ENCODE results near the gene ARHGEF16. TPM values are rescaled to one million over a fixed set of nuclear protein-coding genes. Genes with fewer than 3 reads are reported as not detected.

The ARHGEF16 gene
- total RNA-seq, 1 experiment from 2014 or later = 17.2 TPM

DNA sequence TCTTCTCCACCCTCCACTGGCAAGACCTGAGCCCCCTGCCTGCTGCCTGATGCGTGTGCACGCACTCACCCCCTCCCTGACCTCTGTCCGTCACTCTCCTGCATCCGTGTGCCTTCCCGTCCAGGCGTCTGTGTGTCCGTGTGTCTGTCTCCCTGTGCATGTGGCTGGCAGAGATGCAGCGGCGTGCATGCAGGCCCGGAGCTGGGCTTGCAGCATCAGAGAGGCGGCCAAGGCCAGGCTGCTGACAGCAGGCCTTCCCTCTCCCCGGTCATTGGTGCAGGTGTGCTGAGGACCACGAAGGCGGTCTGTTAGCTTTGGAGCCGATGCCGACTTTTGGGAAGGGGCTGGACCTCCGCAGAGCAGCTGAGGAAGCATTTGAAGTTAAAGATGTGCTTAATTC is 22.8 kb upstream of the ARHGEF16 start:
- peak; percentile 21; the same call in 1 of the 2 replicates for ATAC-seq
- ChIA-PET POLR2A (no interaction called here), CTCF (interaction anchor here (0.6 to 2.8 kb wide), 24 partner anchors 8 to 906 kb away, joined by 3 to 22 read pairs (median 4); partner anchors contain the start of gene PANK4)
- H3K9me3 Mint-ChIP-seq = no peaks in the 10 kb centered on the region
- H3K36me3 Mint-ChIP-seq = no peaks in the 10 kb centered on the region
- peak overlapping the region; percentile 6; the same call in 1 of the 2 replicates for H3K27ac Mint-ChIP-seq
- H3K27me3 Mint-ChIP-seq (ENCODE audit: low read depth) = no peaks in the 10 kb centered on the region
- peaks cover 3% of the 10 kb centered on the region; the same call in 1 of the 2 replicates for H3K4me1 Mint-ChIP-seq
- DNase-seq (ENCODE audit: low spot score) = no peak
- no peak overlapping the region for H3K4me3 Mint-ChIP-seq
- TF ChIP-seq EMX1 (CRISPR knock-in tag; IDR thresholded peaks at IDR 0.05) (no peak), FOXJ3 (CRISPR knock-in tag; IDR thresholded peaks at IDR 0.05; ENCODE audit: borderline replicate concordance) (no peak), AR (CRISPR knock-in tag; IDR thresholded peaks at IDR 0.05) (no peak), ATF1 (CRISPR knock-in tag; IDR thresholded peaks at IDR 0.05) (no peak), RORB (CRISPR knock-in tag; IDR thresholded peaks at IDR 0.05) (no peak), ZMAT4 (CRISPR knock-in tag; IDR thresholded peaks at IDR 0.05) (no peak), CDX4 (CRISPR knock-in tag; IDR thresholded peaks at IDR 0.05; ENCODE audit: borderline replicate concordance) (no peak), ZNF138 (CRISPR knock-in tag; conservative IDR thresholded peaks at IDR 0.05) (no peak)
- TF ChIP-seq, protein P1, sequence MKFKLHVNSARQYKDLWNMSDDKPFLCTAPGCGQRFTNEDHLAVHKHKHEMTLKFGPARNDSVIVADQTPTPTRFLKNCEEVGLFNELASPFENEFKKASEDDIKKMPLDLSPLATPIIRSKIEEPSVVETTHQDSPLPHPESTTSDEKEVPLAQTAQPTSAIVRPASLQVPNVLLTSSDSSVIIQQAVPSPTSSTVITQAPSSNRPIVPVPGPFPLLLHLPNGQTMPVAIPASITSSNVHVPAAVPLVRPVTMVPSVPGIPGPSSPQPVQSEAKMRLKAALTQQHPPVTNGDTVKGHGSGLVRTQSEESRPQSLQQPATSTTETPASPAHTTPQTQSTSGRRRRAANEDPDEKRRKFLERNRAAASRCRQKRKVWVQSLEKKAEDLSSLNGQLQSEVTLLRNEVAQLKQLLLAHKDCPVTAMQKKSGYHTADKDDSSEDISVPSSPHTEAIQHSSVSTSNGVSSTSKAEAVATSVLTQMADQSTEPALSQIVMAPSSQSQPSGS (CRISPR knock-in tag; IDR thresholded peaks at IDR 0.05; ENCODE audit: borderline replicate concordance, low read depth) = no peak
- TF ChIP-seq, protein P2, sequence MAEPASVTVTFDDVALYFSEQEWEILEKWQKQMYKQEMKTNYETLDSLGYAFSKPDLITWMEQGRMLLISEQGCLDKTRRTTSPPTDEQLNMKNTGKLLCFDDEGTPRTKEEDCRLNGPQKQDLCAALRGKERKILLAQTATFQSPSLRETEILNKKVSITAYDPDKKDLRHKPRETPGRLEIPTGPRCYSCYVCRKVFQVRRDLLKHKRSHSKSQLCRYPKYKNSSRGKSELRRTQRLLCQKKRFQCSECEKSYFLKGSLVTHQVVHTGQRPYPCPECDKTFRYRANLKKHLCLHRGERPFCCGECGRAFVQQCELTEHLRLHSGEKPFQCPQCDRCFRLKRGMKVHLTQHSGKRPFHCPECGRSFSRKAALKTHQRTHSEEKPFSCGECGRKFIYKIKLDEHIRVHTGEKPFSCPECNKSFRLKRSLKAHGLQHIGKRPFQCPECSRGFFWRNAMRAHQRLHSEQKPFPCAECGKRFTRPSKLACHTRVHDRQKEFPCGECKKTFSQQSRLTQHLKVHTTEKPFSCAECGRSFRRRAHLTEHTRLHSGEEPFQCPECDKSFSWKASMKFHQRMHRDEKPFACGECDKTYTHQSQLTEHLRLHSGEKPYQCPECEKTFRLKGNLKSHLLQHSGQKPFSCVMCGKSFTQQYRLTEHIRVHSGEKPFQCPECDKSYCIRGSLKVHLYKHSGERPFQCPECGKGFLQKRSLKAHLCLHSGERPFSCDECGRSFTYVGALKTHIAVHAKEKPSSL (CRISPR knock-in tag; conservative IDR thresholded peaks at IDR 0.05) = no peak

DNA sequence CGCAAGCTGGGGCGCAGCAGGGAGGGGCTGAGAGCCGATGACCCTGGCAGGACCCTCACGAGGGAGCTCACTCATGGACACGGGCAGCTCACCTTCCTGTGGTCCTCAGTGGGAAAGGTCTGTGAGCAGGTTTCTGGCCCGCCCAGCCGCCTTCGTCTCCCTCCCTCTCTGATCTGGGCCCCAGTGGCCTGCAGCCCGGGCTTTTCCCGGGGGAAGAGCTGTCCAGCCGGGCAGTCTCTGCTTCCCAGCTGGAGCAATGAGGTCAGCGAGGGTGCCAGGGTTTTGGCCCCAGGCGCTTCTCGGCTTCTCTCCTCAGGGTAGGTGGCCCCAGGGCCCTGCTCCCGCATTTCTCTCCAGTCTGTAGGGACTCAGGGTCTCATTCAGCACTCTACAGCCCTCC is 22.2 kb upstream of the ARHGEF16 start:
- ChIA-PET CTCF (interaction anchor here (0.7 to 2.8 kb wide), 14 partner anchors 9 to 420 kb away, joined by 3 to 22 read pairs (median 4); no protein-coding TSS in a partner anchor), POLR2A (no interaction called here)
- H3K27me3 Mint-ChIP-seq (ENCODE audit: low read depth) = no peaks in the 10 kb centered on the region
- H3K9me3 Mint-ChIP-seq = no peaks in the 10 kb centered on the region
- no peak overlapping the region for H3K4me3 Mint-ChIP-seq
- no peak overlapping the region; the same call in 1 of the 2 replicates for H3K27ac Mint-ChIP-seq
- H3K4me1 Mint-ChIP-seq = peaks cover 3% of the 10 kb centered on the region; the same call in 1 of the 2 replicates
- no peaks in the 10 kb centered on the region for H3K36me3 Mint-ChIP-seq
- DNase-seq (ENCODE audit: low spot score) (no peak), ATAC-seq (no peak)
- TF ChIP-seq OVOL2 (CRISPR knock-in tag; IDR thresholded peaks at IDR 0.05; ENCODE audit: borderline replicate concordance) (no peak), MAX (CRISPR knock-in tag; IDR thresholded peaks at IDR 0.05) (no peak), RORB (CRISPR knock-in tag; IDR thresholded peaks at IDR 0.05) (no peak), HMGA2 (CRISPR knock-in tag; IDR thresholded peaks at IDR 0.05) (no peak), ERG (CRISPR knock-in tag; IDR thresholded peaks at IDR 0.05) (no peak), NFE2L1 (CRISPR knock-in tag; IDR thresholded peaks at IDR 0.05) (no peak), GRHL2 (CRISPR knock-in tag; IDR thresholded peaks at IDR 0.05; ENCODE audit: insufficient replicate concordance, severe bottlenecking) (no peak), SMAD4 (CRISPR knock-in tag; IDR thresholded peaks at IDR 0.05) (no peak), TEAD1 (CRISPR knock-in tag; IDR thresholded peaks at IDR 0.05) (no peak)
- TF ChIP-seq, protein P3, sequence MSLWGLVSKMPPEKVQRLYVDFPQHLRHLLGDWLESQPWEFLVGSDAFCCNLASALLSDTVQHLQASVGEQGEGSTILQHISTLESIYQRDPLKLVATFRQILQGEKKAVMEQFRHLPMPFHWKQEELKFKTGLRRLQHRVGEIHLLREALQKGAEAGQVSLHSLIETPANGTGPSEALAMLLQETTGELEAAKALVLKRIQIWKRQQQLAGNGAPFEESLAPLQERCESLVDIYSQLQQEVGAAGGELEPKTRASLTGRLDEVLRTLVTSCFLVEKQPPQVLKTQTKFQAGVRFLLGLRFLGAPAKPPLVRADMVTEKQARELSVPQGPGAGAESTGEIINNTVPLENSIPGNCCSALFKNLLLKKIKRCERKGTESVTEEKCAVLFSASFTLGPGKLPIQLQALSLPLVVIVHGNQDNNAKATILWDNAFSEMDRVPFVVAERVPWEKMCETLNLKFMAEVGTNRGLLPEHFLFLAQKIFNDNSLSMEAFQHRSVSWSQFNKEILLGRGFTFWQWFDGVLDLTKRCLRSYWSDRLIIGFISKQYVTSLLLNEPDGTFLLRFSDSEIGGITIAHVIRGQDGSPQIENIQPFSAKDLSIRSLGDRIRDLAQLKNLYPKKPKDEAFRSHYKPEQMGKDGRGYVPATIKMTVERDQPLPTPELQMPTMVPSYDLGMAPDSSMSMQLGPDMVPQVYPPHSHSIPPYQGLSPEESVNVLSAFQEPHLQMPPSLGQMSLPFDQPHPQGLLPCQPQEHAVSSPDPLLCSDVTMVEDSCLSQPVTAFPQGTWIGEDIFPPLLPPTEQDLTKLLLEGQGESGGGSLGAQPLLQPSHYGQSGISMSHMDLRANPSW (CRISPR knock-in tag; conservative IDR thresholded peaks at IDR 0.05; ENCODE audit: low read depth) = no peak
- TF ChIP-seq, protein P4, sequence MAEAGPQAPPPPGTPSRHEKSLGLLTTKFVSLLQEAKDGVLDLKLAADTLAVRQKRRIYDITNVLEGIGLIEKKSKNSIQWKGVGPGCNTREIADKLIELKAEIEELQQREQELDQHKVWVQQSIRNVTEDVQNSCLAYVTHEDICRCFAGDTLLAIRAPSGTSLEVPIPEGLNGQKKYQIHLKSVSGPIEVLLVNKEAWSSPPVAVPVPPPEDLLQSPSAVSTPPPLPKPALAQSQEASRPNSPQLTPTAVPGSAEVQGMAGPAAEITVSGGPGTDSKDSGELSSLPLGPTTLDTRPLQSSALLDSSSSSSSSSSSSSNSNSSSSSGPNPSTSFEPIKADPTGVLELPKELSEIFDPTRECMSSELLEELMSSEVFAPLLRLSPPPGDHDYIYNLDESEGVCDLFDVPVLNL (CRISPR knock-in tag; IDR thresholded peaks at IDR 0.05; ENCODE audit: borderline replicate concordance, low read depth) = no peak

Data from WTC11 (cell line).